Endodermal cell (in vitro differentiated cells): ENCODE measurements around the gene PYGM. TPM values are rescaled to one million over a fixed set of nuclear protein-coding genes. Genes with fewer than 3 reads are reported as not detected.

ENCODE experiments used
- DNase-seq: peaks from one replicate; pipeline ENCODE4 v3.0.0-alpha.2; 2017
- H3K27ac ChIP-seq: 2 replicates; pipeline ENCODE4 v1.5.1; 2013; ENCODE audit warnings: mild to moderate bottlenecking, low read depth, low read length, moderate library complexity
- H3K27me3 ChIP-seq: 2 replicates; pipeline ENCODE4 v1.6.1; 2013; ENCODE audit warnings: mild to moderate bottlenecking, low read length, moderate library complexity; ENCODE audit not compliant: insufficient read depth, control insufficient read depth, poor library complexity, severe bottlenecking
- H3K36me3 ChIP-seq: 2 replicates; pipeline ENCODE4 v1.7.0; 2013; ENCODE audit warnings: mild to moderate bottlenecking, low read length, moderate library complexity; ENCODE audit not compliant: control insufficient read depth, insufficient read depth
- H3K4me1 ChIP-seq: one replicate; pipeline ENCODE4 v1.7.0; 2013; ENCODE audit warnings: low read length; ENCODE audit not compliant: control insufficient read depth, insufficient read depth
- H3K4me3 ChIP-seq: 2 replicates; pipeline ENCODE4 v1.5.1; 2013; ENCODE audit warnings: mild to moderate bottlenecking, low read length, moderate library complexity
- H3K9ac ChIP-seq: 2 replicates; pipeline ENCODE4 v1.6.1; 2013; ENCODE audit warnings: mild to moderate bottlenecking, low read length, moderate library complexity; ENCODE audit not compliant: poor library complexity, severe bottlenecking; ENCODE audit errors: extremely low read depth
- H3K9me3 ChIP-seq: 2 replicates; pipeline ENCODE4 v1.6.1; 2013; ENCODE audit warnings: mild to moderate bottlenecking, low read length, moderate library complexity; ENCODE audit not compliant: control insufficient read depth
- H3K27ac Mint-ChIP-seq: 2 replicates; pipeline ENCODE4 v1.8.0; 2020; ENCODE audit warnings: mixed read lengths
- H3K27me3 Mint-ChIP-seq: 2 replicates; pipeline ENCODE4 v1.8.0; 2021; ENCODE audit warnings: mild to moderate bottlenecking, mixed read lengths; ENCODE audit not compliant: insufficient read depth
- H3K36me3 Mint-ChIP-seq: 2 replicates; pipeline ENCODE4 v1.8.0; 2020; ENCODE audit warnings: low read depth, mixed read lengths
- H3K4me1 Mint-ChIP-seq: 2 replicates; pipeline ENCODE4 v1.8.0; 2020; ENCODE audit warnings: mixed read lengths
- H3K4me3 Mint-ChIP-seq: 2 replicates; pipeline ENCODE4 v1.8.0; 2020; ENCODE audit warnings: mild to moderate bottlenecking, moderate library complexity, mixed read lengths
- H3K9me3 Mint-ChIP-seq: 2 replicates; pipeline ENCODE4 v1.8.0; 2020; ENCODE audit warnings: mild to moderate bottlenecking, mixed read lengths
- CTCF ChIP-seq: fragments of 200-600 bp; sonication (generic); conservative IDR thresholded peaks from 2 replicates; pipeline ENCODE4 v1.5.0; 2021; ENCODE audit warnings: antibody characterized with exemption, mild to moderate bottlenecking
- WGBS, 2 experiments: methylation state at CpG; one replicate each; pipeline versions ENCODE4 v1.1.5 to v1.1.7; 2013; ENCODE audit warnings: missing lambda C conversion rate in 2 of 2, mixed read lengths in 1 of 2; ENCODE audit not compliant: insufficient coverage in 1 of 2, insufficient read length in 1 of 2; 5-methylcytosine and 5-hydroxymethylcytosine counted together
- total RNA-seq, 2 donors: library from RNA; stranded (reverse); fragmentation: NEBNext Ultra II Directional in 1 of 2; extraction: Animal tissue kit (Norgen Biotek cat#: 25700) in 1 of 2; gene quantifications; 2 replicates in 1 of 2; 3 replicates in 1 of 2; pipeline ENCODE4 v1.2.1, GENCODE V29; 2021

Gene PYGM
- total RNA-seq, 2 donors from 2014 or later, result 1.1 to 1.2 TPM

DNA sequence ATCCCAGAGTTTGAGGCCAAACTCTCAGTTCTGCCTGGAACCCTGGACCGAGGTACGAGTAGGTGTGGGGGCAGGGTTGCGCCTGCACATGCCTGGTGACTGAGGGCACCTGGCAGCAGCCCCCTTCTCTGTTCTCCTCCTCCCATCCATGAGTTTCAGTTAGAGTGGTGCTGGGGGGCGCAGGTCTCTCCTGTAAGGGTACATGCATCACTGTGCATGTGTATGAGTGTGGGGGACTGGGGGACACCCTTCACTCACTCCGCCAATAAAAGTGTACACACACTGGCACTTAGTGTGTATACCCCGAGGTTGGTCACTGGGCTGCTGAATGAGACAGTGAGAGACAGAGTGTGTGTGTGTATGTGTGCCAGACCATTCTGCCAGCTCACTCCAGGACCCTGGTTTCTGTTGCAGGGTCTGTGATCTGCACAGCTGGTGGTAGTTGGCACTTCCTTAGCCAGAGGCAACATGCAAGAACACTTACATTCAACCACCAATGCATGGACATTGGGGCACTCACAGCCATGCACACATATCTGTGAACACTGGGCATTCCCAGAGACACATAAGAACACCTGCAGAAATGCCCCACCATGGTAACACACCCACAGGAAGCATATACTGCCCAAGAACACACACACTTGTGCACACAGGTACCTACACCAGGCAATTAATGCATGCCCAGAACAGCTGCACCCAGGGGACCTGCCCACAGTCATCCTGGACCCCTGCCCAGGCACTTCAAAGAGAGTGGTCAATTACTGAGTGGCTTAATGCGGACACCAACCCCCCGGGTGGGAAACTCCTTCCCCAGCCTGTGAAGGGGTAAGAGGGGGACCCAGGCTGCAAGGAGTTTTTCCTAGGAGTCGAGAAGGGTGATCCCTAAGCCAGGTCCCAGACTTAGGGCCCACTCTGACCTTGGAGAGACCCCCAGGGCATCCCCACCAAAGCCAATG lies 35.6 kb downstream of the PYGM start:
- H3K4me1 ChIP-seq, result no peaks in the 10 kb centered on the region
- no peak overlapping the region for H3K9ac ChIP-seq
- WGBS, 2 experiments, result 74 to 80% methylated on average over 8 to 9 of the region's 9 CpGs
- no peak overlapping the region for H3K4me3 ChIP-seq
- no peaks in the 10 kb centered on the region for H3K36me3 Mint-ChIP-seq
- TF ChIP-seq CTCF, result no peak
- peaks cover 45% of the 10 kb centered on the region for H3K27me3 Mint-ChIP-seq
- H3K9me3 Mint-ChIP-seq, result no peaks in the 10 kb centered on the region
- DNase-seq, result peak; percentile 55
- H3K4me1 Mint-ChIP-seq, result peaks cover 7% of the 10 kb centered on the region
- peak overlapping the region; percentile 53 for H3K27ac ChIP-seq
- no peak overlapping the region for H3K27ac Mint-ChIP-seq
- H3K4me3 Mint-ChIP-seq, result no peak overlapping the region
- H3K9me3 ChIP-seq, result no peaks in the 10 kb centered on the region
- H3K36me3 ChIP-seq, result no peaks in the 10 kb centered on the region
- peaks cover 40% of the 10 kb centered on the region for H3K27me3 ChIP-seq

DNA sequence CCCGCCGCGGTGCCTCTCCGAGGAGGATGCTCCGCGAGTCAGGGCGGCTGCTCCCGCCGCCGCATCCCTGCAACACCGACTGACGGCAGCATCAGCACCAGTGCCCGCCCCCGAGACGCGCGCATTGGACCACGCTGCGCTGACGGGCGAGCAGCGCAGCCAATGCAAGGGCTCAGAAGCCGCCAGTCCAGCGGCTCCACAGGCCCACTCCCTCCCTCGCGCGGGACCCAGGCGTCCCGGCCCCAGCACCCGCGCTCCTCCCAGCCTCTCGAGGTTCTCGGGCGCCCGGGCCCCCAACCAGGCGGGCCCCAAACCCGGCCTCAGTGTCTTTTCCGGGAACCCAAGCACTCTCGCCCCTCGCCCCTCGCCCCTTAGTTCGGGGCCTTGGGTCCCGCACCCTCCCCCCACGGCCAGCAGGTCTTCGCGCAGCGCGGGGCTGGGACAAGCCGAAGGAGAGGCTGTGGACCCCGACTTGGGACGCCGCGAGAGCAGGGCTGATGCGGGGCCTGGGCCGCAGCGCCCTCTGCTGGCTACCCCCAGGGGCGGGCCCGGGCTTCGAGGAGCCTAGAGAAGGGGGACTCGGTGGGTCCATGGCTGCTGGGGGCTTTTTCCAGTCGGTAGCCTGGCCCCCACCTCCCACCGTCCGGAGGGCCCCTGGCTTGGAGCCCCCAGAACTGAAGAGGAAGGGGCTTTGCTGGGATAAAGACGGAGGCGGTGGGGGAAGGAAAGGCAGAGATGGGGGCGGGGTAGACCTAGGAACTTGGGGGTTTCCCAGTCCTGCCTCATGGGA lies 36.5 kb downstream of the PYGM start, which contains the start of gene NRXN2:
Gene NRXN2 (minus strand): TSS at position 81 of the 790 bp plus-strand sequence. CDS start 9,498 bp downstream, outside the sequence.
- Histone ChIP-seq H3K4me3 (peak within 1 kb of the TSS; percentile 76), H3K27me3 (peaks cover 49% of the 10 kb centered on the region), H3K4me1 (no peaks in the 10 kb centered on the region), H3K9ac (peak within 1 kb of the TSS; percentile 25), H3K36me3 (no peaks in the 10 kb centered on the region), H3K9me3 (no peaks in the 10 kb centered on the region), H3K27ac (peak within 1 kb of the TSS; percentile 79)
- peak; percentile 100 for TF ChIP-seq CTCF
- DNase-seq, result peak; percentile 95
- Mint-ChIP-seq H3K4me1 (peaks cover 7% of the 10 kb centered on the region), H3K9me3 (no peaks in the 10 kb centered on the region), H3K27ac (no peak within 1 kb of the TSS), H3K4me3 (peak within 1 kb of the TSS; percentile 51), H3K27me3 (peaks cover 54% of the 10 kb centered on the region), H3K36me3 (no peaks in the 10 kb centered on the region)
- 3 to 12% methylated on average over 19 to 66 of the region's 66 CpGs for WGBS, 2 experiments

- H3K9ac ChIP-seq, result no peak overlapping the region
- no peaks in the 10 kb centered on the region for H3K9me3 ChIP-seq
- DNase-seq, result peak; percentile 43
- no peak overlapping the region for H3K27ac ChIP-seq
- Mint-ChIP-seq H3K4me1 (peaks cover 7% of the 10 kb centered on the region), H3K36me3 (no peaks in the 10 kb centered on the region), H3K9me3 (no peaks in the 10 kb centered on the region), H3K27me3 (peaks cover 63% of the 10 kb centered on the region), H3K4me3 (no peak overlapping the region), H3K27ac (no peak overlapping the region)
- WGBS, 2 experiments, result 27 to 48% methylated on average over 5 to 16 of the region's 36 CpGs
- H3K36me3 ChIP-seq, result no peaks in the 10 kb centered on the region
- no peaks in the 10 kb centered on the region for H3K4me1 ChIP-seq
- H3K27me3 ChIP-seq, result peaks cover 58% of the 10 kb centered on the region
- no peak overlapping the region for H3K4me3 ChIP-seq
- TF ChIP-seq CTCF, result no peak
These were observed 37.4 kb downstream of the PYGM start for GRCh38 chr11:64722141-64723065.
